Activated CD8-positive, alpha-beta T cell treated with anti-CD3 and anti-CD28 coated beads for 36 hours (primary cell): ENCODE measurements around the gene PCDHGA10. TPM values are rescaled to one million over a fixed set of nuclear protein-coding genes. Genes with fewer than 3 reads are reported as not detected.
"Not testable (repeated sequence)": the region's sequence is repeated elsewhere in the genome, so short reads cannot be mapped to it uniquely, and the experiment has no call there.

Source experiments
- ATAC-seq: fragments of 200-7000 bp; cut with Tn5 transposase; one replicate; pipeline ENCODE4 v1.10.0; 2021; ENCODE audit warnings: mild to moderate bottlenecking, moderate library complexity
- CTCF ChIA-PET: fragments of 350-600 bp; sonication (Branson Sonifier 250); formaldehyde crosslinking; loops from one replicate; lab custom pipeline; 2021; ENCODE audit warnings: antibody characterized with exemption; lab: Charles Lee
- POLR2A ChIA-PET: fragments of 350-600 bp; sonication (Branson Sonifier 250); formaldehyde crosslinking; loops from one replicate; lab custom pipeline; 2021; ENCODE audit warnings: antibody characterized with exemption; lab: Charles Lee
- DNase-seq: peaks from one replicate; pipeline ENCODE4 v3.0.0-alpha.2; 2020
- H3K27ac Mint-ChIP-seq: one replicate; pipeline ENCODE4 v1.8.0; 2021; ENCODE audit warnings: mild to moderate bottlenecking, mixed read lengths
- H3K27me3 Mint-ChIP-seq: one replicate; pipeline ENCODE4 v1.8.0; 2021; ENCODE audit warnings: mixed read lengths
- H3K36me3 Mint-ChIP-seq: one replicate; pipeline ENCODE4 v1.8.0; 2021; ENCODE audit warnings: low read depth, mixed read lengths
- H3K4me1 Mint-ChIP-seq: one replicate; pipeline ENCODE4 v1.8.0; 2021; ENCODE audit warnings: low read depth, mixed read lengths
- H3K4me3 Mint-ChIP-seq: one replicate; pipeline ENCODE4 v1.8.0; 2021; ENCODE audit warnings: mild to moderate bottlenecking, moderate library complexity, mixed read lengths
- H3K9me3 Mint-ChIP-seq: one replicate; pipeline ENCODE4 v1.8.0; 2021; ENCODE audit warnings: mixed read lengths
- intact Hi-C: fragments of 100-400 bp; cut with micrococcal nuclease; formaldehyde crosslinking; loops from one replicate; pipeline ENCODE4 v1.10.0; 2022
- total RNA-seq, 2 experiments: library from RNA; stranded (reverse); gene quantifications; one replicate each; pipeline ENCODE4 v1.2.3, GENCODE V29; 2021
- TF ChIP-seq, protein P1 (sequence below): fragments of 200-600 bp; IDR thresholded peaks from one replicate; pipeline ENCODE4 v1.8.0; 2022; ENCODE audit warnings: antibody characterized with exemption, mild to moderate bottlenecking

The PCDHGA10 gene
- total RNA-seq, 2 experiments from 2014 or later = not detected

DNA sequence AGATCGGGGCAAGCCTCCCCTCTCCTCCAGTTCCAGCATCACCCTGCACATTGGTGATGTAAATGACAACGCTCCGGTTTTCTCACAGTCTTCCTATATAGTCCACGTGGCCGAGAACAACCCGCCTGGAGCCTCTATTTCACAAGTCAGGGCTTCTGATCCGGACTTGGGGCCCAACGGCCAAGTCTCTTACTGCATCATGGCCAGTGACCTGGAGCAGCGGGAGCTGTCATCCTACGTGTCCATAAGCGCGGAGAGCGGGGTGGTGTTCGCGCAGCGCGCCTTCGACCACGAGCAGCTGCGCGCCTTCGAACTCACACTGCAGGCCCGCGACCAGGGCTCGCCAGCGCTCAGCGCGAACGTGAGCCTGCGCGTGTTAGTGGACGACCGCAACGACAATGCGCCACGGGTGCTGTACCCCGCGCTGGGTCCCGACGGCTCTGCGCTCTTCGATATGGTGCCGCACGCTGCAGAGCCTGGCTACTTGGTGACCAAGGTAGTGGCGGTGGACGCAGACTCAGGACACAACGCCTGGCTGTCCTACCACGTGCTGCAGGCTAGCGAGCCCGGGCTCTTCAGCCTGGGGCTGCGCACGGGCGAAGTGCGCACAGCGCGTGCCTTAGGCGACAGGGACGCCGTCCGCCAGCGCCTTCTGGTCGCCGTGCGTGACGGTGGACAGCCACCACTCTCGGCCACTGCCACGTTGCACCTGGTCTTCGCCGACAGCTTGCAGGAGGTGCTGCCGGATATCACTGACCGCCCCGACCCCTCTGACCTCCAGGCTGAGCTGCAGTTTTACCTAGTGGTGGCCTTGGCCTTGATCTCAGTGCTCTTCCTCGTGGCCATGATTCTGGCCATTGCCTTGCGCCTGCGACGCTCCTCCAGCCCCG, 23.4 kb upstream of the PCDHGA10 start:
- DNase-seq (no peak), ATAC-seq (no peak)
- Mint-ChIP-seq H3K27me3 (peaks cover 67% of the 10 kb centered on the region), H3K9me3 (peaks cover 41% of the 10 kb centered on the region), H3K4me3 (no peak overlapping the region), H3K36me3 (peaks cover 20% of the 10 kb centered on the region), H3K27ac (no peak overlapping the region), H3K4me1 (peaks cover 2% of the 10 kb centered on the region)
- ChIA-PET CTCF (interaction anchor here (0.7 to 1.5 kb wide), 9 partner anchors 15 to 202 kb away, joined by 3 to 5 read pairs (median 3); partner anchors contain the start of genes PCDHGA11, PCDHGA3, PCDHGB3 and PCDHGB6), POLR2A (no interaction called here)
- intact Hi-C loops = no loop called here
- TF ChIP-seq, protein P1, sequence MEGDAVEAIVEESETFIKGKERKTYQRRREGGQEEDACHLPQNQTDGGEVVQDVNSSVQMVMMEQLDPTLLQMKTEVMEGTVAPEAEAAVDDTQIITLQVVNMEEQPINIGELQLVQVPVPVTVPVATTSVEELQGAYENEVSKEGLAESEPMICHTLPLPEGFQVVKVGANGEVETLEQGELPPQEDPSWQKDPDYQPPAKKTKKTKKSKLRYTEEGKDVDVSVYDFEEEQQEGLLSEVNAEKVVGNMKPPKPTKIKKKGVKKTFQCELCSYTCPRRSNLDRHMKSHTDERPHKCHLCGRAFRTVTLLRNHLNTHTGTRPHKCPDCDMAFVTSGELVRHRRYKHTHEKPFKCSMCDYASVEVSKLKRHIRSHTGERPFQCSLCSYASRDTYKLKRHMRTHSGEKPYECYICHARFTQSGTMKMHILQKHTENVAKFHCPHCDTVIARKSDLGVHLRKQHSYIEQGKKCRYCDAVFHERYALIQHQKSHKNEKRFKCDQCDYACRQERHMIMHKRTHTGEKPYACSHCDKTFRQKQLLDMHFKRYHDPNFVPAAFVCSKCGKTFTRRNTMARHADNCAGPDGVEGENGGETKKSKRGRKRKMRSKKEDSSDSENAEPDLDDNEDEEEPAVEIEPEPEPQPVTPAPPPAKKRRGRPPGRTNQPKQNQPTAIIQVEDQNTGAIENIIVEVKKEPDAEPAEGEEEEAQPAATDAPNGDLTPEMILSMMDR = no peak

DNA sequence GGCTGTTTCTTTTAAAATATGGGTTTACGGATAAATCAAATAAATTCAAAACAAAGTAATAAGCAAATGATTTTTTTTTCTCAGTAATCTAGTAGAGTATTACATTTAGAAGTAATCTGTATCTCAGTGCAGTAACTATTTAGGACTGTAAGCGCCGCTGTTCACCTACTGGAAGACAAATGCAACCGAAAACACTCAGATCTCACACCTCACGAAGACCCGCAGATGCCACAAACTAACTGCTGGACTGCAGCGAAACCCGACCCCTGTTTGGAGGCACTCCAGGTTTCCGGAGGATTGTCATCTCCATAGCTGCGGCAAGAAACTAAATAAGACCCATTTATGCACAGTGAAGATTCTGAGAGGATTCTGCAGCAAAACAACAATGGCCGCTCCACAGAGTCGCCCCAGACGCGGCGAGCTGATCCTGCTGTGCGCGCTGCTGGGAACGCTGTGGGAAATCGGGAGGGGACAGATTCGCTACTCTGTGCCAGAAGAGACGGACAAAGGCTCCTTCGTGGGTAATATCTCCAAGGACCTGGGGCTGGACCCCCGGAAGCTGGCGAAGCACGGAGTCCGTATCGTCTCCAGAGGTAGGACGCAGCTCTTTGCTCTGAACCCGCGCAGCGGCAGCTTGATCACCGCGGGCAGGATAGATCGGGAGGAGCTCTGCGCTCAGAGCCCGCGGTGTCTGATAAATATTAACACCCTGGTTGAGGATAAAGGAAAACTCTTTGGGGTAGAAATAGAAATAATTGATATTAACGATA, 20.2 kb upstream of the PCDHGA10 start, which contains the start of gene PCDHGA8:
Gene PCDHGA8 (plus strand): TSS at position 205 of the 770 bp plus-strand sequence. CDS start 181 bp downstream, at position 386.
- POLR2A ChIA-PET = no interaction called here
- DNase-seq = no peak
- Mint-ChIP-seq H3K4me1 (peaks cover 2% of the 10 kb centered on the region), H3K9me3 (peaks cover 31% of the 10 kb centered on the region), H3K27ac (no peak within 1 kb of the TSS), H3K27me3 (peaks cover 57% of the 10 kb centered on the region), H3K36me3 (peaks cover 19% of the 10 kb centered on the region), H3K4me3 (no peak within 1 kb of the TSS)
- intact Hi-C loops = no loop called here
- TF ChIP-seq, protein P1 = peak; percentile 33
- no peak for ATAC-seq
- CTCF ChIA-PET = interaction anchor here (1.0 to 2.2 kb wide), 9 partner anchors 15 to 206 kb away, joined by 3 to 9 read pairs (median 3); partner anchors contain the start of genes PCDHB9, PCDHGA1, PCDHGA10 and PCDHGA11

DNA sequence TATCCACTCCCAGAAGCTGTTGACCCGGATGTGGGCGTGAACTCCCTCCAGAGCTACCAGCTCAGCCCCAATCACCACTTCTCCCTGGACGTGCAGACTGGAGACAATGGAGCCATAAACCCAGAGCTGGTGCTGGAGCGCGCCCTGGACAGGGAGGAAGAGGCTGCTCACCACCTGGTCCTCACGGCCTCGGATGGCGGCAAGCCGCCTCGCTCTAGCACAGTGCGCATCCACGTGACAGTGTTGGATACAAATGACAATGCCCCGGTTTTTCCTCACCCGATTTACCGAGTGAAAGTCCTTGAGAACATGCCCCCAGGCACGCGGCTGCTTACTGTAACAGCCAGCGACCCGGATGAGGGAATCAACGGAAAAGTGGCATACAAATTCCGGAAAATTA, 19.5 kb upstream of the PCDHGA10 start:
- peaks cover 19% of the 10 kb centered on the region for H3K36me3 Mint-ChIP-seq

DNA sequence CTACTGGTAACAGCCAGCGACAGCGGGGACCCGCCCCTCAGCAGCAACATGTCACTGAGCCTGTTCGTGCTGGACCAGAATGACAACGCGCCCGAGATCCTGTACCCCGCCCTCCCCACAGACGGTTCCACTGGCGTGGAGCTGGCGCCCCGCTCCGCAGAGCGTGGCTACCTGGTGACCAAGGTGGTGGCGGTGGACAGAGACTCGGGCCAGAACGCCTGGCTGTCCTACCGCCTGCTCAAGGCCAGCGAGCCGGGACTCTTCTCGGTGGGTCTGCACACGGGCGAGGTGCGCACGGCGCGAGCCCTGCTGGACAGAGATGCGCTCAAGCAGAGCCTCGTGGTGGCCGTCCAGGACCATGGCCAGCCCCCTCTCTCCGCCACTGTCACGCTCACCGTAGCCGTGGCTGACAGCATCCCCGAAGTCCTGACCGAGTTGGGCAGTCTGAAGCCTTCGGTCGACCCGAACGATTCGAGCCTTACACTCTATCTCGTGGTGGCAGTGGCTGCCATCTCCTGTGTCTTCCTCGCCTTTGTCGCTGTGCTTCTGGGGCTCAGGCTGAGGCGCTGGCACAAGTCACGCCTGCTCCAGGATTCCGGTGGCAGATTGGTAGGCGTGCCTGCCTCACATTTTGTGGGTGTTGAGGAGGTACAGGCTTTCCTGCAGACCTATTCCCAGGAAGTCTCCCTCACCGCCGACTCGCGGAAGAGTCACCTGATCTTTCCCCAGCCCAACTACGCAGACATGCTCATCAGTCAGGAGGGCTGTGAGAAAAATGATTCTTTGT, 18.2 kb upstream of the PCDHGA10 start:
- intact Hi-C loops, H3K27ac Mint-ChIP-seq, H3K4me1 Mint-ChIP-seq, ATAC-seq, H3K4me3 Mint-ChIP-seq, DNase-seq, POLR2A ChIA-PET: not testable (repeated sequence)
- H3K27me3 Mint-ChIP-seq = peaks cover 55% of the 10 kb centered on the region
- CTCF ChIA-PET = interaction anchor here (3.6 kb wide), 1 partner anchor 19 kb away, joined by 19 read pairs; the partner anchor contains the start of gene PCDHGA10
- peaks cover 29% of the 10 kb centered on the region for H3K9me3 Mint-ChIP-seq
- peaks cover 23% of the 10 kb centered on the region for H3K36me3 Mint-ChIP-seq

More for the DNA sequence above, 19.5 kb upstream of the PCDHGA10 start:
- intact Hi-C loops = no loop called here
- Mint-ChIP-seq H3K4me1 (peaks cover 2% of the 10 kb centered on the region), H3K27ac (no peak overlapping the region), H3K4me3 (no peak overlapping the region), H3K9me3 (peaks cover 29% of the 10 kb centered on the region), H3K27me3 (peaks cover 57% of the 10 kb centered on the region)
- ATAC-seq (no peak), DNase-seq (no peak)
- TF ChIP-seq, protein P1 = no peak
- ChIA-PET CTCF (interaction anchor here (0.6 to 2.2 kb wide), 6 partner anchors 14 to 92 kb away, joined by 3 to 9 read pairs (median 3); partner anchors contain the start of genes PCDHGA1, PCDHGA10, PCDHGA12 and PCDHGB6), POLR2A (no interaction called here)
